ENCODE data around the gene PROKR2.

PROKR2 gene

DNA sequence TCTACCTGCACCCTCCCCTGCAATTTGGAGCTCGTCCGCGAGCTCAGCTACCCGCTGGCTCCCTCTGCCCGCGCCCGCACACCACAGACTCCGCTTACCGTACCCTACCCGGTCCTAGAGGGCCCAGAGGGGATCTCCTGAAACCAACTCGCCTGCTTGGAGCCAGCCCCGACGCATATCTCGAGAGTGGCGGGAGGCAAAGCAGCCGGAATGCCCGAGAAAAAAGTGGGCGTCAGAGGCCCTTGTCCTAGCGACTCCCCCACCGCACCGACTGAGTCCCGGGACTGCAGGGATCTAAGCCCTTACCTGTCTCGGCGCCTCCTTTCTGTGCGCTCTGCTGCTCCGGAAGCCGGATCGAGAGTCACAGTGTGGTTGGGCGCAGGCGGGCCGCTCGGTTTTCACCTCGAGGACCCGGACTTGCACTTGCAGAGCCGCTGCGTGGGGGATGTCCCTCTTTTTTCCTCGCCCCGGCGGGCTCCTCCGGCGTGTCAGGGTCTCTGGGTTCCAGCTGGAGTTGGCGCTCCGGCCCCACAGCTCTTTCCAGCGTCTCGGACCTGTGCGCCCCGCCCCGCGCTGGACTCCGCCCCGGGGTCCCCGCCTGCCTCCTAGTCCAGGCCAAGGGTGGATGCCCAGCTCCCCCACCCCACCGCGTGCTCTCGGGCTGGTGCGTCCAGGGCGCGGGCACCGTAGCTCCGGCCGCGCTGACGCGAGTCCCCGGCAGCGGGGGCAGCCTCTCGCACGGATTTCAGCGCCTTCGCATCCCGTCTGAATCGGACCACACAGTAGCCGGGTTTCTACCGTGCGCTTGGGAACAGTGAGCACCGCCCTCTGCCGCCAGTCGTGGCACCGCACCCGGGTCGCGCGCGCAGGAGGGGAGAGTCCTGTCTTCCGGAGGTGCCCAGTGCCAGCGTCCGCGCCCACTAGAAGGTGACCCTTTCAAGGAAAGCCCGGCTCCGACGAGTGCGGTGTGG, at the start of gene PROKR2:
TSS of gene PROKR2 (minus strand) at position 767 of the 971 bp plus-strand sequence. CDS start 2,585 bp downstream, outside the sequence.
- peak; percentile 77 for ATAC-seq
- TF ChIP-seq PATZ1 (CRISPR knock-in tag; IDR thresholded peaks at IDR 0.05; ENCODE audit: borderline replicate concordance), result no peak
- TF ChIP-seq OSR1 (CRISPR knock-in tag; IDR thresholded peaks at IDR 0.05), result no peak
- no peak for TF ChIP-seq ZNF8 (CRISPR knock-in tag; IDR thresholded peaks at IDR 0.05)
- no peak for TF ChIP-seq SNAI2 (CRISPR knock-in tag; IDR thresholded peaks at IDR 0.05)
- no peak for TF ChIP-seq ZC3H10 (CRISPR knock-in tag; IDR thresholded peaks at IDR 0.05)
- TF ChIP-seq, protein P1, sequence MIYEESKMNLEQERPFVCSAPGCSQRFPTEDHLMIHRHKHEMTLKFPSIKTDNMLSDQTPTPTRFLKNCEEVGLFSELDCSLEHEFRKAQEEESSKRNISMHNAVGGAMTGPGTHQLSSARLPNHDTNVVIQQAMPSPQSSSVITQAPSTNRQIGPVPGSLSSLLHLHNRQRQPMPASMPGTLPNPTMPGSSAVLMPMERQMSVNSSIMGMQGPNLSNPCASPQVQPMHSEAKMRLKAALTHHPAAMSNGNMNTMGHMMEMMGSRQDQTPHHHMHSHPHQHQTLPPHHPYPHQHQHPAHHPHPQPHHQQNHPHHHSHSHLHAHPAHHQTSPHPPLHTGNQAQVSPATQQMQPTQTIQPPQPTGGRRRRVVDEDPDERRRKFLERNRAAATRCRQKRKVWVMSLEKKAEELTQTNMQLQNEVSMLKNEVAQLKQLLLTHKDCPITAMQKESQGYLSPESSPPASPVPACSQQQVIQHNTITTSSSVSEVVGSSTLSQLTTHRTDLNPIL (CRISPR knock-in tag; IDR thresholded peaks at IDR 0.05; ENCODE audit: low read depth), result no peak

DNA sequence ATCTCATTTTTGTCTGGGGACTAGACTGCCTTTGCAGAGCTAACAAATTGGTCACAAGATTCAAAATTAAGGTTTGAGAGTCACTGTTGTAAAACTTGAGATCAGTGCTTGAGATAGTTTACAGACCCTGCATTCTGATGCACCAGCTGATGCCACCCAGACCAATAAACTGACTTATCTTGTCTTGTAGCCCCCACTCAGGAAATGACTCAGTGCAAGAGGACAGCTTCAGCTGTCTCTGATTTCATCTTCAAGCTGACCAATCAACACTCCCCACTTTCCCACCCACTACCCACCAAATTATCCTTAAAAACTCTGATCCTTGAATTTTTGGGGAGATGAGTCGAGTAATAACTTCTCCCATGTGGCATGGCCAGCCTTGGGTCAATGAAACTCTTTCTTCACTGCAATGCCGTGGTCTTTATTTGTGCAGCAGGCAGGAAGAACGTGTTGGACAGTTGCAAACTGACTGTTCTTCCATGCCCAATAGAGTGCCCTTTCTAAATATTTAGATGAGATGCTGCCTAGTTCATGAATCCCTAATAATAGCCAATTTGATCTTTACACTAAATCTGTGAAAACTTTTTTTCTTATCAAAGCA, 48.3 kb upstream of the PROKR2 start:
- ATAC-seq, result no peak
- TF ChIP-seq ESRRG (CRISPR knock-in tag; IDR thresholded peaks at IDR 0.05) (no peak), TSHZ2 (CRISPR knock-in tag; IDR thresholded peaks at IDR 0.05) (no peak), CSRNP3 (CRISPR knock-in tag; IDR thresholded peaks at IDR 0.05) (no peak), OSR1 (CRISPR knock-in tag; IDR thresholded peaks at IDR 0.05) (no peak), PATZ1 (CRISPR knock-in tag; IDR thresholded peaks at IDR 0.05; ENCODE audit: borderline replicate concordance) (no peak), ZFP30 (CRISPR knock-in tag; IDR thresholded peaks at IDR 0.05) (no peak)
- TF ChIP-seq, protein P1 (CRISPR knock-in tag; IDR thresholded peaks at IDR 0.05; ENCODE audit: low read depth), result no peak

- TF ChIP-seq CSRNP3 (CRISPR knock-in tag; IDR thresholded peaks at IDR 0.05), result no peak
- TF ChIP-seq ESRRG (CRISPR knock-in tag; IDR thresholded peaks at IDR 0.05), result no peak
- no peak for TF ChIP-seq OSR1 (CRISPR knock-in tag; IDR thresholded peaks at IDR 0.05)
- no peak for TF ChIP-seq GLIS3 (CRISPR knock-in tag; IDR thresholded peaks at IDR 0.05)
- TF ChIP-seq ARNTL (CRISPR knock-in tag; IDR thresholded peaks at IDR 0.05; ENCODE audit: borderline replicate concordance, low read depth), result no peak
- no peak for TF ChIP-seq TCF4 (CRISPR knock-in tag; IDR thresholded peaks at IDR 0.05; ENCODE audit: borderline replicate concordance)
- no peak for TF ChIP-seq PPARA (CRISPR knock-in tag; IDR thresholded peaks at IDR 0.05; ENCODE audit: borderline replicate concordance)
- no peak for TF ChIP-seq RARB (CRISPR knock-in tag; IDR thresholded peaks at IDR 0.05)
- no peak for TF ChIP-seq ZNF565 (CRISPR knock-in tag; conservative IDR thresholded peaks at IDR 0.05; ENCODE audit: low read depth)
- TF ChIP-seq, protein P2, sequence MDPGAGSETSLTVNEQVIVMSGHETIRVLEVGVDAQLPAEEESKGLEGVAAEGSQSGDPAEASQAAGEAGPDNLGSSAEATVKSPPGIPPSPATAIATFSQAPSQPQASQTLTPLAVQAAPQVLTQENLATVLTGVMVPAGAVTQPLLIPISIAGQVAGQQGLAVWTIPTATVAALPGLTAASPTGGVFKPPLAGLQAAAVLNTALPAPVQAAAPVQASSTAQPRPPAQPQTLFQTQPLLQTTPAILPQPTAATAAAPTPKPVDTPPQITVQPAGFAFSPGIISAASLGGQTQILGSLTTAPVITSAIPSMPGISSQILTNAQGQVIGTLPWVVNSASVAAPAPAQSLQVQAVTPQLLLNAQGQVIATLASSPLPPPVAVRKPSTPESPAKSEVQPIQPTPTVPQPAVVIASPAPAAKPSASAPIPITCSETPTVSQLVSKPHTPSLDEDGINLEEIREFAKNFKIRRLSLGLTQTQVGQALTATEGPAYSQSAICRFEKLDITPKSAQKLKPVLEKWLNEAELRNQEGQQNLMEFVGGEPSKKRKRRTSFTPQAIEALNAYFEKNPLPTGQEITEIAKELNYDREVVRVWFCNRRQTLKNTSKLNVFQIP (CRISPR knock-in tag; IDR thresholded peaks at IDR 0.05; ENCODE audit: borderline replicate concordance, low read depth), result no peak
- TF ChIP-seq TOX (CRISPR knock-in tag; IDR thresholded peaks at IDR 0.05; ENCODE audit: borderline replicate concordance), result no peak
- TF ChIP-seq ZFP3 (CRISPR knock-in tag; IDR thresholded peaks at IDR 0.05), result no peak
- no peak for TF ChIP-seq ZC3H10 (CRISPR knock-in tag; IDR thresholded peaks at IDR 0.05)
- no peak for ATAC-seq
These were observed 47.5 kb upstream of the PROKR2 start for GRCh38 chr20:5364136-5364821.

All from SK-N-SH treated with all-trans-retinoic acid at 6 μM for 48 hours (cell line).